Thyroid gland (tissue), 4 donors: ENCODE measurements around the gene FPR3. TPM values are rescaled to one million over a fixed set of nuclear protein-coding genes. Genes with fewer than 3 reads are reported as not detected.

ENCODE experiments used
- DNase-seq, 2 donors: peaks; one replicate each; pipeline ENCODE4 v3.0.0-alpha.2; 2019
- H3K27ac ChIP-seq, 3 donors: fragments of 200-600 bp; sonication (generic); 1 replicate in 2 of 3; 2 replicates in 1 of 3; pipeline ENCODE4 v1.5.1; 2016 to 2019; ENCODE audit warnings: mild to moderate bottlenecking in 1 of 3, moderate library complexity in 1 of 3
- H3K27me3 ChIP-seq: fragments of 200-600 bp; sonication (generic); one replicate; pipeline ENCODE4 v1.5.1; 2019
- H3K36me3 ChIP-seq, 2 donors: fragments of 200-600 bp; sonication (generic); one replicate each; pipeline ENCODE4 v1.5.1; 2016 to 2019
- H3K4me1 ChIP-seq, 2 donors: fragments of 200-600 bp; sonication (generic); one replicate each; pipeline ENCODE4 v1.5.1; 2017 to 2019
- H3K4me3 ChIP-seq, 3 donors: fragments of 200-600 bp; sonication (generic); replicated peaks in 1 of 3; 1 replicate in 2 of 3; 2 replicates in 1 of 3; pipeline ENCODE4 v1.5.1; 2016; ENCODE audit warnings: mild to moderate bottlenecking in 1 of 3
- H3K9me3 ChIP-seq: fragments of 200-600 bp; sonication (generic); one replicate; pipeline ENCODE4 v1.5.1; 2017
- CTCF ChIP-seq, 6 experiments: fragments of 200-600 bp in 3 of 6; fragments of 450-650 bp in 3 of 6; sonication (generic) in 3 of 6; IDR thresholded peaks; one replicate each; pipeline ENCODE4 v1.5.1; 2016 to 2019; ENCODE audit warnings: antibody characterized with exemption in 6 of 6, mild to moderate bottlenecking in 2 of 6, inconsistent platforms in 1 of 6, moderate library complexity in 1 of 6
- POLR2A ChIP-seq, 2 donors: fragments of 450-650 bp; IDR thresholded peaks; one replicate each; pipeline ENCODE4 v1.6.1; 2017; ENCODE audit warnings: antibody characterized with exemption in 2 of 2, mild to moderate bottlenecking in 2 of 2, moderate library complexity in 1 of 2
- WGBS, 2 donors: methylation state at CpG; one replicate each; pipeline ENCODE4 v1.1.5; 2017; 5-methylcytosine and 5-hydroxymethylcytosine counted together
- intact Hi-C: fragments of 100-400 bp; cut with DNase I; formaldehyde crosslinking; loops from one replicate; pipeline ENCODE4 v1.15.1; 2023
- total RNA-seq, 4 donors: library from RNA; depleted of rRNA; stranded (reverse); fragments of >200 nt; gene quantifications; one replicate each; pipeline ENCODE4 v1.2.3, GENCODE V29; 2016

The FPR3 gene
- 1 to 10 TPM; 1.6 to 9.7 (median 2.7) TPM for total RNA-seq

- Histone ChIP-seq H3K4me1 (peaks cover 4% of the 10 kb centered on the region in 2 donors), H3K36me3 (no peaks in the 10 kb centered on the region), H3K9me3 (no peaks in the 10 kb centered on the region), H3K27me3 (no peaks in the 10 kb centered on the region), H3K27ac (no peak within 1 kb of the TSS), H3K4me3 (no peak within 1 kb of the TSS)
- no peak for TF ChIP-seq CTCF (IDR thresholded peaks at IDR 0.05)
- no peak for TF ChIP-seq POLR2A (IDR thresholded peaks at IDR 0.05)
- intact Hi-C loops: no loop called here
- no peak for DNase-seq
- WGBS, 2 donors: 32 to 38% methylated on average over 2 of the region's 2 CpGs
Observed at GRCh38 chr19:51794885-51795490, at the start of gene FPR3. FPR3 (plus strand) TSS chr19:51795157; CDS start chr19:51823749, 28,592 bp downstream.

- TF ChIP-seq CTCF (IDR thresholded peaks at IDR 0.05): no peak
- no peak for TF ChIP-seq POLR2A (IDR thresholded peaks at IDR 0.05)
- WGBS, 2 donors: 73 to 84% methylated on average over 7 of the region's 7 CpGs
- no peak for DNase-seq
- H3K4me3 ChIP-seq: no peak overlapping the region
- no peaks in the 10 kb centered on the region for H3K36me3 ChIP-seq
- no peaks in the 10 kb centered on the region for H3K9me3 ChIP-seq
- H3K27me3 ChIP-seq: no peaks in the 10 kb centered on the region
- intact Hi-C loops: no loop called here
- no peak overlapping the region for H3K27ac ChIP-seq
- no peaks in the 10 kb centered on the region for H3K4me1 ChIP-seq
Observed at GRCh38 chr19:51746731-51747130, 48.2 kb upstream of the FPR3 start.

GRCh38 chr19:51749979-51750378 lies 45.0 kb upstream of the FPR3 start:
- no peaks in the 10 kb centered on the region for H3K27me3 ChIP-seq
- no peaks in the 10 kb centered on the region for H3K4me1 ChIP-seq
- no peak overlapping the region for H3K4me3 ChIP-seq
- no peaks in the 10 kb centered on the region for H3K36me3 ChIP-seq
- intact Hi-C loops: no loop called here
- H3K27ac ChIP-seq: no peak overlapping the region
- H3K9me3 ChIP-seq: no peaks in the 10 kb centered on the region
- no peak for TF ChIP-seq POLR2A (IDR thresholded peaks at IDR 0.05)
- TF ChIP-seq CTCF (IDR thresholded peaks at IDR 0.05): no peak
- no peak for DNase-seq
- WGBS, 2 donors: 55 to 86% methylated on average over 4 of the region's 4 CpGs

GRCh38 chr19:51750400-51751094 lies 44.4 kb upstream of the FPR3 start:
- TF ChIP-seq POLR2A (IDR thresholded peaks at IDR 0.05) (no peak), CTCF (IDR thresholded peaks at IDR 0.05) (no peak)
- Histone ChIP-seq H3K27me3 (no peaks in the 10 kb centered on the region), H3K9me3 (no peaks in the 10 kb centered on the region), H3K27ac (no peak overlapping the region), H3K36me3 (no peaks in the 10 kb centered on the region), H3K4me1 (no peaks in the 10 kb centered on the region), H3K4me3 (no peak overlapping the region)
- DNase-seq: no peak
- 84 to 87% methylated on average over 7 of the region's 7 CpGs for WGBS, 2 donors
- intact Hi-C loops: no loop called here

GRCh38 chr19:51751655-51752054 lies 43.3 kb upstream of the FPR3 start, which contains the start of gene FPR1:
FPR1 (minus strand) TSS chr19:51751878; CDS start chr19:51746994, 4,884 bp downstream.
- Histone ChIP-seq H3K4me1 (no peaks in the 10 kb centered on the region), H3K27ac (no peak within 1 kb of the TSS), H3K4me3 (no peak within 1 kb of the TSS), H3K27me3 (no peaks in the 10 kb centered on the region), H3K9me3 (no peaks in the 10 kb centered on the region), H3K36me3 (no peaks in the 10 kb centered on the region)
- 55 to 84% methylated on average over 2 of the region's 2 CpGs for WGBS, 2 donors
- no peak for TF ChIP-seq POLR2A (IDR thresholded peaks at IDR 0.05)
- TF ChIP-seq CTCF (IDR thresholded peaks at IDR 0.05): no peak
- intact Hi-C loops: no loop called here
- DNase-seq: no peak
